Endothelial cell of umbilical vein (primary cell): ENCODE data around the gene MS4A8.

Source experiments
- CTCF ChIP-seq, 2 donors: IDR thresholded peaks; 1 replicate in 1 of 2; 2 replicates in 1 of 2; pipeline ENCODE4 v1.5.1; 2011; ENCODE audit warnings: low read length in 2 of 2, mild to moderate bottlenecking in 2 of 2, moderate library complexity in 2 of 2, control low read depth in 1 of 2, inconsistent platforms in 1 of 2, low read depth in 1 of 2; ENCODE audit not compliant: insufficient read depth in 1 of 2; ENCODE audit errors: extremely low read depth in 1 of 2
- EZH2 ChIP-seq: IDR thresholded peaks from 2 replicates; pipeline ENCODE4 v1.6.1; 2012; ENCODE audit warnings: borderline replicate concordance, low read depth, mild to moderate bottlenecking, moderate library complexity, low read length, inconsistent platforms; ENCODE audit not compliant: severe bottlenecking
- POLR2A ChIP-seq: IDR thresholded peaks from 2 replicates; pipeline ENCODE4 v1.6.1; 2012; ENCODE audit warnings: low read depth, mild to moderate bottlenecking, control low read depth, low read length

GRCh38 chr11:60711276-60711675 is 11.9 kb downstream of the MS4A8 start:
- TF ChIP-seq POLR2A (no peak), EZH2 (no peak), CTCF (IDR thresholded peaks at IDR 0.05; ENCODE audit: extremely low read depth in 1 of 2, insufficient read depth in 1 of 2, low read depth in 1 of 2, low read length in 2 of 2) (no peak)
